Measurements from ENCODE around the gene SNTA1. TPM values are rescaled to one million over a fixed set of nuclear protein-coding genes. Genes with fewer than 3 reads are reported as not detected.

Gene SNTA1
- total RNA-seq, 4 donors from 2014 or later: 24.1 to 51.6 (median 42.3) TPM

Other genes starting within 250 kb of the SNTA1 start
- not detected for gene BPIFA3, start 226.4 kb downstream of the SNTA1 start, total RNA-seq
- not detected for gene BPIFA1, start 207.8 kb downstream of the SNTA1 start, total RNA-seq
- gene BPIFB1, start 160.5 kb downstream of the SNTA1 start, total RNA-seq: not detected
- gene CDK5RAP1, start 42.2 kb downstream of the SNTA1 start, total RNA-seq: 10 to 100 TPM; 11.3 to 19.5 (median 16.9) TPM
- gene CBFA2T2, start 46.3 kb upstream of the SNTA1 start, total RNA-seq: 10 to 100 TPM; 11.3 to 17.7 (median 14.6) TPM
- gene C20orf144, start 218.6 kb upstream of the SNTA1 start, total RNA-seq: under 1 TPM in 1 of 4 donors, not detected in 3; 0.23 TPM
- 1 to 10 TPM; 1.3 to 2.5 (median 2.0) TPM for gene ACTL10, start 223.2 kb upstream of the SNTA1 start, total RNA-seq
- 10 to 100 TPM; 34.1 to 43.4 (median 39.9) TPM for gene NECAB3, start 230.7 kb upstream of the SNTA1 start, total RNA-seq
- 1 to 10 TPM; 1.8 to 5.0 (median 2.9) TPM for gene E2F1, start 242.6 kb upstream of the SNTA1 start, total RNA-seq